RWPE2 (cell line): ENCODE results near the gene MST1.
A peak's percentile ranks its signal among the peaks of the same experiment; 100 is the strongest.

Experiments
- ATAC-seq: fragments of 200-7000 bp; cut with Tn5 transposase; 3 replicates; pipeline ENCODE4 v1.9.1; 2021; ENCODE audit warnings: low read depth
- DNase-seq: peaks from one replicate; pipeline ENCODE4 v3.0.0-alpha.2; 2020; ENCODE audit warnings: low spot score
- H3K27ac ChIP-seq: fragments of 450-650 bp; 2 replicates; pipeline ENCODE4 v1.5.1; 2017; ENCODE audit warnings: mild to moderate bottlenecking; ENCODE audit not compliant: poor library complexity, severe bottlenecking
- H3K27me3 ChIP-seq: fragments of 250-450 bp; sonication (Bioruptor Pico); 2 replicates; pipeline ENCODE4 v1.5.1; 2021; ENCODE audit warnings: mild to moderate bottlenecking, moderate library complexity; ENCODE audit not compliant: insufficient read depth, poor library complexity, severe bottlenecking
- H3K36me3 ChIP-seq: fragments of 250-450 bp; sonication (Bioruptor Pico); 2 replicates; pipeline ENCODE4 v1.5.1; 2020; ENCODE audit warnings: low read depth, mild to moderate bottlenecking, moderate library complexity
- H3K4me1 ChIP-seq: fragments of 250-450 bp; sonication (Bioruptor Pico); 2 replicates; pipeline ENCODE4 v1.5.1; 2021; ENCODE audit warnings: mild to moderate bottlenecking, moderate library complexity; ENCODE audit not compliant: insufficient read depth, poor library complexity, severe bottlenecking
- H3K4me3 ChIP-seq: fragments of 250-450 bp; sonication (Bioruptor Pico); 2 replicates; pipeline ENCODE4 v1.5.1; 2021; ENCODE audit warnings: mild to moderate bottlenecking, moderate library complexity; ENCODE audit not compliant: severe bottlenecking
- H3K9me3 ChIP-seq: fragments of 250-450 bp; sonication (Bioruptor Pico); 2 replicates; pipeline ENCODE4 v1.5.1; 2021; ENCODE audit warnings: mild to moderate bottlenecking, moderate library complexity; ENCODE audit not compliant: severe bottlenecking
- TF ChIP-seq, protein P1 (sequence below): fragments of 450-650 bp; IDR thresholded peaks from one replicate; pipeline ENCODE4 v1.5.1; 2017; ENCODE audit warnings: mild to moderate bottlenecking, moderate library complexity; ENCODE audit not compliant: poor library complexity, severe bottlenecking

The MST1 gene

GRCh38 chr3:49661281-49661680 lies 28.0 kb downstream of the MST1 start:
- TF ChIP-seq, protein P1, sequence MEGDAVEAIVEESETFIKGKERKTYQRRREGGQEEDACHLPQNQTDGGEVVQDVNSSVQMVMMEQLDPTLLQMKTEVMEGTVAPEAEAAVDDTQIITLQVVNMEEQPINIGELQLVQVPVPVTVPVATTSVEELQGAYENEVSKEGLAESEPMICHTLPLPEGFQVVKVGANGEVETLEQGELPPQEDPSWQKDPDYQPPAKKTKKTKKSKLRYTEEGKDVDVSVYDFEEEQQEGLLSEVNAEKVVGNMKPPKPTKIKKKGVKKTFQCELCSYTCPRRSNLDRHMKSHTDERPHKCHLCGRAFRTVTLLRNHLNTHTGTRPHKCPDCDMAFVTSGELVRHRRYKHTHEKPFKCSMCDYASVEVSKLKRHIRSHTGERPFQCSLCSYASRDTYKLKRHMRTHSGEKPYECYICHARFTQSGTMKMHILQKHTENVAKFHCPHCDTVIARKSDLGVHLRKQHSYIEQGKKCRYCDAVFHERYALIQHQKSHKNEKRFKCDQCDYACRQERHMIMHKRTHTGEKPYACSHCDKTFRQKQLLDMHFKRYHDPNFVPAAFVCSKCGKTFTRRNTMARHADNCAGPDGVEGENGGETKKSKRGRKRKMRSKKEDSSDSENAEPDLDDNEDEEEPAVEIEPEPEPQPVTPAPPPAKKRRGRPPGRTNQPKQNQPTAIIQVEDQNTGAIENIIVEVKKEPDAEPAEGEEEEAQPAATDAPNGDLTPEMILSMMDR: no peak
- no peaks in the 10 kb centered on the region for H3K9me3 ChIP-seq
- no peaks in the 10 kb centered on the region for H3K36me3 ChIP-seq
- no peak for DNase-seq
- ATAC-seq: peak; percentile 36; the same call in 1 of the 3 replicates
- H3K4me3 ChIP-seq: no peak overlapping the region
- no peak overlapping the region for H3K27ac ChIP-seq
- H3K27me3 ChIP-seq: no peaks in the 10 kb centered on the region
- H3K4me1 ChIP-seq: no peaks in the 10 kb centered on the region

- no peaks in the 10 kb centered on the region for H3K4me1 ChIP-seq
- H3K27ac ChIP-seq: no peak overlapping the region
- no peak for DNase-seq
- H3K27me3 ChIP-seq: no peaks in the 10 kb centered on the region
- H3K4me3 ChIP-seq: no peak overlapping the region
- H3K9me3 ChIP-seq: no peaks in the 10 kb centered on the region
- no peaks in the 10 kb centered on the region for H3K36me3 ChIP-seq
- ATAC-seq: no peak
- TF ChIP-seq, protein P1: no peak
Measured at GRCh38 chr3:49659756-49660155, 29.5 kb downstream of the MST1 start.

GRCh38 chr3:49658711-49659110 lies 30.6 kb downstream of the MST1 start:
- H3K27me3 ChIP-seq: no peaks in the 10 kb centered on the region
- no peak overlapping the region for H3K4me3 ChIP-seq
- ATAC-seq (no peak), DNase-seq (no peak)
- H3K4me1 ChIP-seq: no peaks in the 10 kb centered on the region
- TF ChIP-seq, protein P1: no peak
- H3K27ac ChIP-seq: no peak overlapping the region
- no peaks in the 10 kb centered on the region for H3K9me3 ChIP-seq
- H3K36me3 ChIP-seq: no peaks in the 10 kb centered on the region

DNA sequence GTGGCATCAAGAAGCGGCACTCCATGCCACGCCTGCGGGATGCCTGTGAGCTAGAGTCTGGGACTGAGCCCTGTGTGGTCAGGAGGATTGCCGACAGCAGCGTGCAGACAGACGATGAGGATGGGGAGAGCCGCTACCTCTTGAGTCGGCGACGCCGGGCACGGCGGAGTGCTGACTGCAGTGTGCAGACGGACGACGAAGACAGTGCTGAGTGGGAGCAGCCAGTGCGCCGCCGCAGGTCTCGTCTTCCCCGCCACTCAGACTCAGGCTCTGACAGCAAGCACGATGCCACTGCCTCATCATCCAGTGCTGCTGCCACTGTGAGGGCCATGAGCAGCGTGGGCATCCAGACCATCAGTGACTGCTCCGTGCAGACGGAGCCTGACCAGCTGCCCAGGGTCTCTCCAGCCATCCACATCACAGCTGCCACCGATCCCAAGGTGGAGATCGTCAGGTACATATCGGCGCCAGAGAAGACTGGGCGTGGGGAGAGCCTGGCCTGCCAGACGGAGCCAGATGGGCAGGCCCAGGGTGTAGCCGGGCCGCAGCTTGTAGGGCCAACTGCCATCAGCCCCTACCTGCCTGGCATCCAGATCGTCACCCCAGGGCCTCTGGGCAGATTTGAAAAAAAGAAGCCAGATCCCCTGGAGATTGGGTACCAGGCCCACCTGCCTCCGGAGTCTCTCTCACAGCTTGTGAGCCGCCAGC lies 31.9 kb downstream of the MST1 start:
- DNase-seq (no peak), ATAC-seq (no peak)
- Histone ChIP-seq H3K4me1 (no peaks in the 10 kb centered on the region), H3K9me3 (no peaks in the 10 kb centered on the region), H3K36me3 (no peaks in the 10 kb centered on the region), H3K27ac (no peak overlapping the region), H3K4me3 (no peak overlapping the region), H3K27me3 (no peaks in the 10 kb centered on the region)
- TF ChIP-seq, protein P1: no peak

DNA sequence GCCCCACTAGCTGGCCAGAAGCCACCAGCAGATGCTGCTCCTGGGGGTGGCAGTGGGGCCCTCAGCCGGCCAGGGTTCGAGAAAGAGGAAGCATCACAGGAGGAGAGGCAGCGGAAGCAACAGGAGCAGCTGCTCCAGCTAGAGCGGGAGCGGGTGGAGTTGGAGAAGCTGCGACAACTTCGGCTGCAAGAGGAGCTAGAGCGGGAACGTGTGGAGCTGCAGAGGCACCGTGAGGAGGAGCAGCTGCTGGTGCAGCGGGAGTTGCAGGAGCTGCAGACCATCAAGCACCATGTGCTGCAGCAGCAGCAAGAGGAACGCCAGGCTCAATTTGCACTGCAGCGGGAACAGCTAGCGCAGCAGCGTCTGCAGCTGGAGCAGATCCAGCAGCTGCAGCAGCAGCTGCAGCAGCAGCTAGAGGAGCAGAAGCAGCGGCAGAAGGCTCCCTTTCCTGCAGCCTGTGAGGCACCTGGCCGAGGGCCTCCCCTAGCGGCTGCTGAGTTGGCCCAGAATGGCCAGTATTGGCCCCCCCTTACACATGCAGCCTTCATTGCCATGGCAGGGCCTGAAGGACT lies 32.6 kb downstream of the MST1 start:
- H3K36me3 ChIP-seq: no peaks in the 10 kb centered on the region
- no peaks in the 10 kb centered on the region for H3K27me3 ChIP-seq
- no peak for ATAC-seq
- no peak overlapping the region for H3K27ac ChIP-seq
- TF ChIP-seq, protein P1: no peak
- no peak overlapping the region for H3K4me3 ChIP-seq
- no peaks in the 10 kb centered on the region for H3K9me3 ChIP-seq
- DNase-seq: no peak
- no peaks in the 10 kb centered on the region for H3K4me1 ChIP-seq
